Sigmoid colon (tissue), 7 donors: ENCODE results near the gene EIF3L. TPM values are rescaled to one million over a fixed set of nuclear protein-coding genes. Genes with fewer than 3 reads are reported as not detected.

Source experiments
- DNase-seq: peaks from one replicate; pipeline ENCODE4 v3.0.0-alpha.2; 2019
- H3K27ac ChIP-seq, 4 donors: fragments of 200-600 bp; sonication (generic); one replicate each; pipeline ENCODE4 v1.5.1; 2016 to 2019; ENCODE audit warnings: mild to moderate bottlenecking in 1 of 4
- H3K27me3 ChIP-seq, 3 donors: fragments of 200-600 bp; sonication (generic); one replicate each; pipeline ENCODE4 v1.5.1; 2019; ENCODE audit warnings: mild to moderate bottlenecking in 1 of 3
- H3K36me3 ChIP-seq, 4 donors: fragments of 200-600 bp; sonication (generic); one replicate each; pipeline ENCODE4 v1.5.1; 2016 to 2019
- H3K4me1 ChIP-seq, 4 donors: fragments of 200-600 bp; sonication (generic); one replicate each; pipeline ENCODE4 v1.5.1; 2017 to 2019
- H3K4me3 ChIP-seq, 4 donors: fragments of 200-600 bp; sonication (generic); one replicate each; pipeline ENCODE4 v1.5.1; 2017 to 2019; ENCODE audit warnings: mild to moderate bottlenecking in 2 of 4, moderate library complexity in 1 of 4
- H3K9me3 ChIP-seq, 4 donors: fragments of 200-600 bp in 3 of 4; sonication (generic) in 3 of 4; one replicate each; pipeline versions ENCODE4 v1.5.1 to v1.6.1; 2013 to 2019
- EP300 ChIP-seq, 4 donors: sonication (generic); formaldehyde crosslinking; IDR thresholded peaks; one replicate each; pipeline ENCODE4 v1.6.1; 2017; ENCODE audit warnings: antibody characterized with exemption in 4 of 4
- POLR2A ChIP-seq, 2 donors: fragments of 450-650 bp; IDR thresholded peaks; one replicate each; pipeline ENCODE4 v1.6.1; 2016; ENCODE audit warnings: antibody characterized with exemption in 2 of 2, mild to moderate bottlenecking in 2 of 2, moderate library complexity in 2 of 2
- POLR2AphosphoS5 ChIP-seq, 4 donors: sonication (generic); formaldehyde crosslinking; IDR thresholded peaks; one replicate each; pipeline ENCODE4 v1.6.1; 2017; ENCODE audit warnings: antibody characterized with exemption in 4 of 4
- WGBS, 2 donors: extraction: QIAGEN DNeasy Blood & Tissue Kit; methylation state at CpG; one replicate each; pipeline ENCODE4 v1.1.7; 2013; 5-methylcytosine and 5-hydroxymethylcytosine counted together
- intact Hi-C: fragments of 100-400 bp; cut with DNase I; formaldehyde crosslinking; loops from one replicate; pipeline ENCODE4 v1.15.1; 2023
- polyA plus RNA-seq, 3 donors: library from polyadenylated mRNA; stranded (reverse); fragments of 200-250 nt; gene quantifications; one replicate each; pipeline ENCODE4 v1.2.3, GENCODE V29; 2013
- total RNA-seq, 4 donors: library from RNA; depleted of rRNA; stranded (reverse); fragments of >200 nt; gene quantifications; one replicate each; pipeline ENCODE4 v1.1.0, GENCODE V29; 2016
- TF ChIP-seq, protein P1 (sequence below), 4 experiments: fragments of 450-650 bp in 3 of 4; fragments of 200-600 bp in 1 of 4; IDR thresholded peaks; one replicate each; pipeline ENCODE4 v1.5.1; 2016 to 2019; ENCODE audit warnings: antibody characterized with exemption in 4 of 4, mild to moderate bottlenecking in 3 of 4, moderate library complexity in 2 of 4
- donor health status: healthy with polysubstance abuse.
- donor health status: Bipolar disorder and iron deficiency.
- donor health status: healthy.

Gene EIF3L
- total and polyA plus RNA-seq, 7 donors, result 198 to 628 (median 366) TPM

DNA sequence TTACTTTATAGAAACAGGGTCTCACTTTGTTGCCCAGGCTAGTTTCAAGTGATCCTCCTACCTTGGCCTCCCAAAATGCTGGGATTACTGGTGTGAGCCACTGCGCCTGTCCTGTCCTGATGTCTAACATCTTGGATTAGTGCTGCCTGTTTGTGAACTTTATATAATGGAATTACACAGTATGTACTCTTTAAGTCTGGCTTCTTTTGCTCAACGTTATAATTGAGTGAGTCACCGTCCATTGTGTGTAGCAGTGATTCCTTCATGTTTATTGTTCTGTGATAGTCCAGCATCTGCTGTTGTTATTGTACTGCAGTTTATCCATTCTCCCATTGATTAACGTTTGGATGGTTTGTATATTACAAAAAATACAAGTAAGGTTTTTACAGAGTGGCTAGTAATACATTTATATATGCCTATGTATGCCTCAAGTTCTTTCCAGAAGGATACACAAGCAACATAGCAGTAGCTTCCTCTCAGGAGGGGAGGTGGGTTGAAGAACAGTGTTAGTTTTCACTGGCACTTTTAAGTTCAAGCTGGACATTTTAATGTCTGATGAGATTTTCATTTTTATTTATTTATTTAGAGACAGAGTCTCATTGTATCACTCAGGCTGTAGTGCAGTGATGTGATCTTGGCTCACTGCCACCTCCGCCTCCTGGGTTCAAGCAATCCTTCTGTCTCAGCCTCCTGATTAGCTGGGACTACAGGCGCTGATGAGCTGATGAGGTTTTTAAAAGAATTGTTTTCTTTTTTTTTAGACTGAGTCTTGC lies 31.6 kb downstream of the EIF3L start:
- intact Hi-C loops, result no loop called here
- no peaks in the 10 kb centered on the region for H3K27me3 ChIP-seq
- H3K36me3 ChIP-seq, result peaks cover 17 to 72% (median 33%) of the 10 kb centered on the region in 4 donors
- TF ChIP-seq POLR2AphosphoS5 (IDR thresholded peaks at IDR 0.05), result no peak
- TF ChIP-seq, protein P1, sequence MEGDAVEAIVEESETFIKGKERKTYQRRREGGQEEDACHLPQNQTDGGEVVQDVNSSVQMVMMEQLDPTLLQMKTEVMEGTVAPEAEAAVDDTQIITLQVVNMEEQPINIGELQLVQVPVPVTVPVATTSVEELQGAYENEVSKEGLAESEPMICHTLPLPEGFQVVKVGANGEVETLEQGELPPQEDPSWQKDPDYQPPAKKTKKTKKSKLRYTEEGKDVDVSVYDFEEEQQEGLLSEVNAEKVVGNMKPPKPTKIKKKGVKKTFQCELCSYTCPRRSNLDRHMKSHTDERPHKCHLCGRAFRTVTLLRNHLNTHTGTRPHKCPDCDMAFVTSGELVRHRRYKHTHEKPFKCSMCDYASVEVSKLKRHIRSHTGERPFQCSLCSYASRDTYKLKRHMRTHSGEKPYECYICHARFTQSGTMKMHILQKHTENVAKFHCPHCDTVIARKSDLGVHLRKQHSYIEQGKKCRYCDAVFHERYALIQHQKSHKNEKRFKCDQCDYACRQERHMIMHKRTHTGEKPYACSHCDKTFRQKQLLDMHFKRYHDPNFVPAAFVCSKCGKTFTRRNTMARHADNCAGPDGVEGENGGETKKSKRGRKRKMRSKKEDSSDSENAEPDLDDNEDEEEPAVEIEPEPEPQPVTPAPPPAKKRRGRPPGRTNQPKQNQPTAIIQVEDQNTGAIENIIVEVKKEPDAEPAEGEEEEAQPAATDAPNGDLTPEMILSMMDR (IDR thresholded peaks at IDR 0.05), result no peak
- no peak for TF ChIP-seq EP300 (IDR thresholded peaks at IDR 0.05)
- TF ChIP-seq POLR2A (IDR thresholded peaks at IDR 0.05), result no peak
- 61 to 76% methylated on average over 6 of the region's 6 CpGs for WGBS, 2 donors
- H3K9me3 ChIP-seq, result no peaks in the 10 kb centered on the region
- H3K27ac ChIP-seq, result peak overlapping the region in 3 of 4 donors; percentile 37 to 76 (median 70)
- no peak overlapping the region for H3K4me3 ChIP-seq
- peaks cover 0 to 40% (median 35%) of the 10 kb centered on the region in 4 donors for H3K4me1 ChIP-seq
- DNase-seq, result no peak

DNA sequence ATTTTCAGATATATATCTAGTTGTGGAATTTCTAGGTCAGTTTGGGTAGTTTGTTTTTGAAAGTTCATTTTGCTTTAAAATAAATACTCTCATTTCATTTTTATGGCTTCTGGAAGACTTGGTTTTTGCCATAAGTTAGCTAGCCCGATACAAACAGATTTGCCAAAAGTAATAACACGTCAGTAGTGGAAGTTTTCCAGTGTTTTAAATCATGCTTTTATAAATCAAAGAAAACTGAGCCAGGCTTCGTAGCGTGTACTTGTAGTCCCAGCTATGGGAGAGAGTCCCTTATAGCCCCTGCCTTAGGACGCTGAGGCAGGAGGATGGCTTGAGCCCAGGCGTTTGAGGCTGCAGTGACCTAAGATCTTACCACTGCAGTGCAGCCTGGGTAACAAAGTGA lies 35.2 kb downstream of the EIF3L start:
- intact Hi-C loops, result no loop called here
- Histone ChIP-seq H3K36me3 (peaks cover 0 to 47% (median 10%) of the 10 kb centered on the region in 4 donors), H3K27me3 (no peaks in the 10 kb centered on the region), H3K27ac (peak overlapping the region; percentile 62 to 89 (median 83)), H3K4me1 (peaks cover 0 to 70% (median 61%) of the 10 kb centered on the region in 4 donors), H3K9me3 (no peaks in the 10 kb centered on the region), H3K4me3 (no peak overlapping the region)
- peak; percentile 76 for DNase-seq
- TF ChIP-seq, protein P1 (IDR thresholded peaks at IDR 0.05), result no peak
- TF ChIP-seq POLR2AphosphoS5 (IDR thresholded peaks at IDR 0.05) (peak in 3 of 4 donors; percentile 50 to 54 (median 53)), EP300 (IDR thresholded peaks at IDR 0.05) (no peak)
- WGBS, 2 donors, result 80 to 87% methylated on average over 6 of the region's 6 CpGs

DNA sequence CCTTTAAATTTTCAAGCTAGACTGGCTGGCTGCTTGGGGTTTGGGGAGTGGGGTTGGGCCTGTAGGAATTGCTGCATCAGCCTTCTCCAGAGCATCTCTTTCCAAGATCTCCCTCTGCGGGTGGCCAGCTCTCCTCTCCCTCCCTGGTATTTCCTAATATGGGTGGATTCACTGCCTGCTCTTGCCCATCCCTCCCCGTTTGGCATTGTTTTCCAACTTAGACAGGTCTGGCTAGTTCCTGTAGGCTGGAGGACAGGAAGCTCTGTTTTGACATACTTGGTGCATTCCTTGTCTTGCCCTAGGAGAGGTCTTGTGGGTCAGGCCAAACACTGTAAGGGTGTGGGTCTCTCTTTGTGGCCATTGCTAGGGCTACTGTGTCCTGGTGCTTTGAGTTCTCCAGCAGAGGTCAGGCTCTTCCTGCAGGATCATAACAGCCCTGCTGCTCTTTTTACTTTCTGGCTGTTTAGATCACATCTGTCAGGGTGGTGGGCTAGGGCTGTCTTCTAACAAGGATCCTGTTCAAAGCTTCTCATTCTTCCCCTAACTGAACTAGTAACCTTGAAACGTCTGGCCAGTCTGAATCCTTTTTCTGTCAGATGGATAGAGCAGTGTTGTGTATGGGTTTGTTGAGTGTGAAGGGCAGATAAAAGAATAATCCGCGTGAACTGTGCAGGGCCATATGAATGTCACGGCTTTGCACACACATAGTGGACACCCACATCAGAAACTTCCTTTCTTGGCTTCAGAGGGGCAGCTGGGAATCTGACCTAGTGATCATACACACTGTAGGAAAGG lies 38.6 kb downstream of the EIF3L start:
- peak overlapping the region; percentile 73 to 89 (median 83) for H3K27ac ChIP-seq
- no peaks in the 10 kb centered on the region for H3K27me3 ChIP-seq
- peak; percentile 91 for DNase-seq
- peak; percentile 32 to 63 (median 47) for TF ChIP-seq POLR2AphosphoS5 (IDR thresholded peaks at IDR 0.05)
- TF ChIP-seq, protein P1 (IDR thresholded peaks at IDR 0.05), result peak in 3 of 4 experiments; percentile 56 to 59 (median 58)
- no peak for TF ChIP-seq POLR2A (IDR thresholded peaks at IDR 0.05)
- TF ChIP-seq EP300 (IDR thresholded peaks at IDR 0.05), result no peak
- 70 to 75% methylated on average over 6 of the region's 6 CpGs for WGBS, 2 donors
- H3K4me3 ChIP-seq, result no peak overlapping the region
- H3K4me1 ChIP-seq, result peaks cover 0 to 84% (median 71%) of the 10 kb centered on the region in 4 donors
- peaks cover 0 to 23% (median 3%) of the 10 kb centered on the region in 4 donors for H3K36me3 ChIP-seq
- intact Hi-C loops, result loop anchor here (1.0 kb wide), 1 partner anchor 46 kb away; no protein-coding TSS in a partner anchor
- H3K9me3 ChIP-seq, result no peaks in the 10 kb centered on the region

DNA sequence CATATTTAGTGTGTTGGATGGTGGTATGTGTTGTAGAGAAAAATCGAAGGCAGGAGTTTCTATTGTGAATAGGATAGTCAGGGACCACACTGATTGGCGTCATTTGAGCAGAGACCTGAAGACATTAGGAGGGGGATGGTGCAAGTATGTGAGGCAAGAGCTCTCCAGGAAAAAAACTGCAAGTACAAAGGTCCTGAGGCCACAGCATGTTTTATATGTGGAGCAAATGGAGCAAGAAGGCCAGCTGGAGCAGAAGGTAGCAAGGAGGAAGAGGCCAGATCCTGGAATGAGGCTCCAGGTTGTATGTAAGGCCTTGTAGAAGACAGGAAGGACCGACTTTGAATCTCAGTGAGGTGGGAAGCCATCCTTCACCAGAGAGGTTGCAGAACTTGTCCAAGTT lies 42.7 kb downstream of the EIF3L start:
- peaks cover 0 to 20% (median 3%) of the 10 kb centered on the region in 4 donors for H3K36me3 ChIP-seq
- no peak for DNase-seq
- 93% methylated on average over 3 of the region's 3 CpGs for WGBS, 2 donors

More for the DNA sequence above, 42.7 kb downstream of the EIF3L start:
- TF ChIP-seq, protein P1 (IDR thresholded peaks at IDR 0.05), result no peak
- TF ChIP-seq POLR2A (IDR thresholded peaks at IDR 0.05), result no peak
- TF ChIP-seq EP300 (IDR thresholded peaks at IDR 0.05), result no peak
- TF ChIP-seq POLR2AphosphoS5 (IDR thresholded peaks at IDR 0.05), result no peak
- intact Hi-C loops, result loop anchor here (2.0 kb wide), 1 partner anchor 13 kb away; no protein-coding TSS in a partner anchor
- peak overlapping the region; percentile 73 to 89 (median 83) for H3K27ac ChIP-seq
- no peak overlapping the region for H3K4me3 ChIP-seq
- peaks cover 0 to 91% (median 84%) of the 10 kb centered on the region in 4 donors for H3K4me1 ChIP-seq
- H3K27me3 ChIP-seq, result no peaks in the 10 kb centered on the region
- H3K9me3 ChIP-seq, result no peaks in the 10 kb centered on the region
